WTC11 (cell line): Measurements from ENCODE around the gene ZMYND15. TPM values are rescaled to one million over a fixed set of nuclear protein-coding genes. Genes with fewer than 3 reads are reported as not detected.

Source experiments
- ATAC-seq: fragments of 200-7000 bp; cut with Tn5 transposase; 2 replicates; pipeline ENCODE4 v1.10.0; 2021; ENCODE audit warnings: mild to moderate bottlenecking, moderate library complexity
- CTCF ChIA-PET: fragments of 300-600 bp; sonication (Branson Sonifier 250); formaldehyde crosslinking; loops from one replicate; lab custom pipeline; 2021; ENCODE audit warnings: antibody characterized with exemption; lab: Charles Lee
- POLR2A ChIA-PET: fragments of 350-600 bp; sonication (Branson Sonifier 250); formaldehyde crosslinking; loops from one replicate; lab custom pipeline; 2021; ENCODE audit warnings: antibody characterized with exemption; lab: Charles Lee
- DNase-seq: peaks from one replicate; pipeline ENCODE4 v3.0.0; 2021; ENCODE audit warnings: low spot score
- H3K27ac Mint-ChIP-seq: 2 replicates; pipeline ENCODE4 v1.8.0; 2021; ENCODE audit warnings: mixed read lengths
- H3K27me3 Mint-ChIP-seq: 2 replicates; pipeline ENCODE4 v1.8.0; 2021; ENCODE audit warnings: low read depth, mild to moderate bottlenecking, moderate library complexity, mixed read lengths
- H3K36me3 Mint-ChIP-seq: 2 replicates; pipeline ENCODE4 v1.8.0; 2021; ENCODE audit warnings: mixed read lengths
- H3K4me1 Mint-ChIP-seq: 2 replicates; pipeline ENCODE4 v1.8.0; 2022; ENCODE audit warnings: mixed read lengths
- H3K4me3 Mint-ChIP-seq: 2 replicates; pipeline ENCODE4 v1.8.0; 2021; ENCODE audit warnings: mild to moderate bottlenecking, moderate library complexity, mixed read lengths
- H3K9me3 Mint-ChIP-seq: 2 replicates; pipeline ENCODE4 v1.8.0; 2021; ENCODE audit warnings: mixed read lengths
- CBFB ChIP-seq: sonication (generic); formaldehyde crosslinking; IDR thresholded peaks from 2 replicates; pipeline ENCODE4 v1.8.1; 2022; ENCODE audit warnings: mild to moderate bottlenecking, low read depth, missing genetic modification reagents
- ELF4 ChIP-seq: sonication (generic); formaldehyde crosslinking; IDR thresholded peaks from 2 replicates; pipeline ENCODE4 v1.8.1; 2022; ENCODE audit warnings: low read depth, mild to moderate bottlenecking, moderate library complexity, missing genetic modification reagents
- FOXK1 ChIP-seq: sonication (generic); formaldehyde crosslinking; IDR thresholded peaks from 2 replicates; pipeline ENCODE4 v1.8.0; 2022; ENCODE audit warnings: mild to moderate bottlenecking, moderate library complexity, missing genetic modification reagents
- FOXP1 ChIP-seq: sonication (generic); formaldehyde crosslinking; IDR thresholded peaks from 2 replicates; pipeline ENCODE4 v1.8.0; 2022; ENCODE audit warnings: missing genetic modification reagents, mild to moderate bottlenecking, moderate library complexity, borderline replicate concordance
- MXD4 ChIP-seq: fragments of 250-450 bp; sonication (Bioruptor Pico); IDR thresholded peaks from 2 replicates; pipeline ENCODE4 v1.8.0; 2021; ENCODE audit warnings: mild to moderate bottlenecking, moderate library complexity, borderline replicate concordance
- MYBL2 ChIP-seq: sonication (generic); formaldehyde crosslinking; IDR thresholded peaks from 2 replicates; pipeline ENCODE4 v1.8.1; 2023; ENCODE audit warnings: mild to moderate bottlenecking, moderate library complexity, missing genetic modification reagents
- NR2C2 ChIP-seq: sonication (generic); formaldehyde crosslinking; IDR thresholded peaks from 2 replicates; pipeline ENCODE4 v1.8.0; 2022; ENCODE audit warnings: mild to moderate bottlenecking, missing genetic modification reagents
- NR3C1 ChIP-seq: sonication (generic); formaldehyde crosslinking; conservative IDR thresholded peaks from 2 replicates; pipeline ENCODE4 v1.8.1; 2023; ENCODE audit warnings: low read depth, mild to moderate bottlenecking, missing genetic modification reagents
- PRRX2 ChIP-seq: fragments of 250-450 bp; sonication (Bioruptor Pico); IDR thresholded peaks from 2 replicates; pipeline ENCODE4 v1.8.0; 2021; ENCODE audit warnings: mild to moderate bottlenecking
- SP1 ChIP-seq: sonication (generic); formaldehyde crosslinking; conservative IDR thresholded peaks from 2 replicates; pipeline ENCODE4 v1.8.1; 2022; ENCODE audit warnings: missing genetic modification reagents
- total RNA-seq: library from RNA; stranded (reverse); gene quantifications from 3 replicates; pipeline ENCODE4 v1.2.3, GENCODE V29; 2021
- TF ChIP-seq, protein P1 (sequence below): sonication (generic); formaldehyde crosslinking; conservative IDR thresholded peaks from 2 replicates; pipeline ENCODE4 v1.8.1; 2023; ENCODE audit warnings: mild to moderate bottlenecking, low read depth, missing genetic modification reagents, moderate library complexity
- TF ChIP-seq, protein P2 (sequence below): fragments of 250-450 bp; sonication (Bioruptor Pico); IDR thresholded peaks from 2 replicates; pipeline ENCODE4 v1.9.0; 2021; ENCODE audit warnings: mild to moderate bottlenecking, borderline replicate concordance
- TF ChIP-seq, protein P3 (sequence below): sonication (generic); formaldehyde crosslinking; IDR thresholded peaks from 2 replicates; pipeline ENCODE4 v1.8.0; 2022; ENCODE audit warnings: mild to moderate bottlenecking, missing genetic modification reagents
- TF ChIP-seq, protein P4 (sequence below): sonication (generic); formaldehyde crosslinking; IDR thresholded peaks from 2 replicates; pipeline ENCODE4 v1.8.1; 2022; ENCODE audit warnings: missing genetic modification reagents, borderline replicate concordance
- TF ChIP-seq, protein P5 (sequence below): sonication (generic); formaldehyde crosslinking; IDR thresholded peaks from 2 replicates; pipeline ENCODE4 v1.8.0; 2022; ENCODE audit warnings: missing genetic modification reagents

ZMYND15 gene
- total RNA-seq, 1 experiment from 2014 or later, result 0.63 TPM

DNA sequence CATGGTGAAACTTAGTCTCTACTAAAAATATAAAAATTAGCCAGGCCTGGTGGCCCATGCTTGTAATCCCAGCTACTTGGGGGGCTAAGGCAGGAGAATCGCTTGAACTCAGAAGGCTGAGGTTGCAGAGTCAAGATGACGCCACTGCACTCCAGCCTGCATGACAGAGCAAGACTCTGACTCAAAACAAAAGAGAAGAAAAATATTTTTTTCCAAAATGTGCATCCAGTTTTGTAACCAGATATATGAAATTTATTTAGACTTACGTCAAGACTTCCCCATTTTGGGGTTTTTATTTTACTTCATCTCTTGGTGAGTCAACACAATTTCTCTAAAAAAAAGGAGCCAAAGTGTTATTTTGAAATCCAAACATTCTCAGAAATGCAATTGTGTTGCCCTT is 26.6 kb downstream of the ZMYND15 start:
- Mint-ChIP-seq H3K4me3 (no peak overlapping the region), H3K27me3 (no peaks in the 10 kb centered on the region), H3K9me3 (no peaks in the 10 kb centered on the region), H3K4me1 (no peaks in the 10 kb centered on the region), H3K36me3 (no peaks in the 10 kb centered on the region)
- POLR2A ChIA-PET, result no interaction called here
- CTCF ChIA-PET, result no interaction called here
- DNase-seq, result no peak
- TF ChIP-seq NR3C1 (CRISPR knock-in tag), result no peak
- TF ChIP-seq, protein P1, sequence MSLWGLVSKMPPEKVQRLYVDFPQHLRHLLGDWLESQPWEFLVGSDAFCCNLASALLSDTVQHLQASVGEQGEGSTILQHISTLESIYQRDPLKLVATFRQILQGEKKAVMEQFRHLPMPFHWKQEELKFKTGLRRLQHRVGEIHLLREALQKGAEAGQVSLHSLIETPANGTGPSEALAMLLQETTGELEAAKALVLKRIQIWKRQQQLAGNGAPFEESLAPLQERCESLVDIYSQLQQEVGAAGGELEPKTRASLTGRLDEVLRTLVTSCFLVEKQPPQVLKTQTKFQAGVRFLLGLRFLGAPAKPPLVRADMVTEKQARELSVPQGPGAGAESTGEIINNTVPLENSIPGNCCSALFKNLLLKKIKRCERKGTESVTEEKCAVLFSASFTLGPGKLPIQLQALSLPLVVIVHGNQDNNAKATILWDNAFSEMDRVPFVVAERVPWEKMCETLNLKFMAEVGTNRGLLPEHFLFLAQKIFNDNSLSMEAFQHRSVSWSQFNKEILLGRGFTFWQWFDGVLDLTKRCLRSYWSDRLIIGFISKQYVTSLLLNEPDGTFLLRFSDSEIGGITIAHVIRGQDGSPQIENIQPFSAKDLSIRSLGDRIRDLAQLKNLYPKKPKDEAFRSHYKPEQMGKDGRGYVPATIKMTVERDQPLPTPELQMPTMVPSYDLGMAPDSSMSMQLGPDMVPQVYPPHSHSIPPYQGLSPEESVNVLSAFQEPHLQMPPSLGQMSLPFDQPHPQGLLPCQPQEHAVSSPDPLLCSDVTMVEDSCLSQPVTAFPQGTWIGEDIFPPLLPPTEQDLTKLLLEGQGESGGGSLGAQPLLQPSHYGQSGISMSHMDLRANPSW (CRISPR knock-in tag), result no peak
- TF ChIP-seq CBFB (CRISPR knock-in tag), result no peak
- TF ChIP-seq ELF4 (CRISPR knock-in tag), result no peak
- TF ChIP-seq, protein P2, sequence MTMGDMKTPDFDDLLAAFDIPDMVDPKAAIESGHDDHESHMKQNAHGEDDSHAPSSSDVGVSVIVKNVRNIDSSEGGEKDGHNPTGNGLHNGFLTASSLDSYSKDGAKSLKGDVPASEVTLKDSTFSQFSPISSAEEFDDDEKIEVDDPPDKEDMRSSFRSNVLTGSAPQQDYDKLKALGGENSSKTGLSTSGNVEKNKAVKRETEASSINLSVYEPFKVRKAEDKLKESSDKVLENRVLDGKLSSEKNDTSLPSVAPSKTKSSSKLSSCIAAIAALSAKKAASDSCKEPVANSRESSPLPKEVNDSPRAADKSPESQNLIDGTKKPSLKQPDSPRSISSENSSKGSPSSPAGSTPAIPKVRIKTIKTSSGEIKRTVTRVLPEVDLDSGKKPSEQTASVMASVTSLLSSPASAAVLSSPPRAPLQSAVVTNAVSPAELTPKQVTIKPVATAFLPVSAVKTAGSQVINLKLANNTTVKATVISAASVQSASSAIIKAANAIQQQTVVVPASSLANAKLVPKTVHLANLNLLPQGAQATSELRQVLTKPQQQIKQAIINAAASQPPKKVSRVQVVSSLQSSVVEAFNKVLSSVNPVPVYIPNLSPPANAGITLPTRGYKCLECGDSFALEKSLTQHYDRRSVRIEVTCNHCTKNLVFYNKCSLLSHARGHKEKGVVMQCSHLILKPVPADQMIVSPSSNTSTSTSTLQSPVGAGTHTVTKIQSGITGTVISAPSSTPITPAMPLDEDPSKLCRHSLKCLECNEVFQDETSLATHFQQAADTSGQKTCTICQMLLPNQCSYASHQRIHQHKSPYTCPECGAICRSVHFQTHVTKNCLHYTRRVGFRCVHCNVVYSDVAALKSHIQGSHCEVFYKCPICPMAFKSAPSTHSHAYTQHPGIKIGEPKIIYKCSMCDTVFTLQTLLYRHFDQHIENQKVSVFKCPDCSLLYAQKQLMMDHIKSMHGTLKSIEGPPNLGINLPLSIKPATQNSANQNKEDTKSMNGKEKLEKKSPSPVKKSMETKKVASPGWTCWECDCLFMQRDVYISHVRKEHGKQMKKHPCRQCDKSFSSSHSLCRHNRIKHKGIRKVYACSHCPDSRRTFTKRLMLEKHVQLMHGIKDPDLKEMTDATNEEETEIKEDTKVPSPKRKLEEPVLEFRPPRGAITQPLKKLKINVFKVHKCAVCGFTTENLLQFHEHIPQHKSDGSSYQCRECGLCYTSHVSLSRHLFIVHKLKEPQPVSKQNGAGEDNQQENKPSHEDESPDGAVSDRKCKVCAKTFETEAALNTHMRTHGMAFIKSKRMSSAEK, result no peak
- TF ChIP-seq, protein P3, sequence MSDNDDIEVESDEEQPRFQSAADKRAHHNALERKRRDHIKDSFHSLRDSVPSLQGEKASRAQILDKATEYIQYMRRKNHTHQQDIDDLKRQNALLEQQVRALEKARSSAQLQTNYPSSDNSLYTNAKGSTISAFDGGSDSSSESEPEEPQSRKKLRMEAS (CRISPR knock-in tag), result no peak
- TF ChIP-seq, all 79 proteins: peak for 0
- ATAC-seq, result no peak
- no peak overlapping the region for H3K27ac Mint-ChIP-seq

DNA sequence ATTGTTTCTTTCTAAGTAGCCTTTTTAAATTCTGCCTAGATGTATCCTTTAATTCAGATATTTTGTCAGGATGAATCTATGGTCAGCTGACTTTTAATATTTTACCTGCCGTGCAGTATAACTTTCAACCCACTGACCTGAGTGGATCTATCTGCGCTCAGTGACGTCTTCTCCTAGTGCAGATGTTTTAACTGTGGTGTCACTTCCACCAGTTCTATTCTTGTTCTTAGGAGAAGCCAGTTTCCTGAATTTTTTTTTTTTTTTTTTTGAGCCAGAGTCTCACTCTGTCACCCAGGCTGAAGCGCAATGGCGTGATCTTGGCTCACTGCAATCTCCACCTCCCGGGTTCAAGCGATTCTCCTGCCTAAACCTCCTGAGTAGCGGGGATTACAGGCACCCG is 27.1 kb downstream of the ZMYND15 start:
- H3K36me3 Mint-ChIP-seq, result no peaks in the 10 kb centered on the region
- CTCF ChIA-PET, result no interaction called here
- POLR2A ChIA-PET, result no interaction called here
- H3K27ac Mint-ChIP-seq, result no peak overlapping the region
- ATAC-seq (no peak), DNase-seq (no peak)
- H3K9me3 Mint-ChIP-seq, result no peaks in the 10 kb centered on the region
- H3K4me1 Mint-ChIP-seq, result no peaks in the 10 kb centered on the region
- TF ChIP-seq FOXP1 (CRISPR knock-in tag), result no peak
- TF ChIP-seq MXD4 (CRISPR knock-in tag), result no peak
- no peak for TF ChIP-seq SP1
- TF ChIP-seq, protein P3 (CRISPR knock-in tag), result no peak
- no peak for TF ChIP-seq ELF4 (CRISPR knock-in tag)
- TF ChIP-seq, protein P4, sequence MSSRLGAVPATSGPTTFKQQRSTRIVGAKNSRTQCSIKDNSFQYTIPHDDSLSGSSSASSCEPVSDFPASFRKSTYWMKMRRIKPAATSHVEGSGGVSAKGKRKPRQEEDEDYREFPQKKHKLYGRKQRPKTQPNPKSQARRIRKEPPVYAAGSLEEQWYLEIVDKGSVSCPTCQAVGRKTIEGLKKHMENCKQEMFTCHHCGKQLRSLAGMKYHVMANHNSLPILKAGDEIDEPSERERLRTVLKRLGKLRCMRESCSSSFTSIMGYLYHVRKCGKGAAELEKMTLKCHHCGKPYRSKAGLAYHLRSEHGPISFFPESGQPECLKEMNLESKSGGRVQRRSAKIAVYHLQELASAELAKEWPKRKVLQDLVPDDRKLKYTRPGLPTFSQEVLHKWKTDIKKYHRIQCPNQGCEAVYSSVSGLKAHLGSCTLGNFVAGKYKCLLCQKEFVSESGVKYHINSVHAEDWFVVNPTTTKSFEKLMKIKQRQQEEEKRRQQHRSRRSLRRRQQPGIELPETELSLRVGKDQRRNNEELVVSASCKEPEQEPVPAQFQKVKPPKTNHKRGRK (CRISPR knock-in tag), result no peak
- TF ChIP-seq FOXK1, result no peak
- no peak for TF ChIP-seq MYBL2 (CRISPR knock-in tag)
- TF ChIP-seq PRRX2 (CRISPR knock-in tag), result no peak
- TF ChIP-seq NR2C2 (CRISPR knock-in tag), result no peak
- TF ChIP-seq, protein P5, sequence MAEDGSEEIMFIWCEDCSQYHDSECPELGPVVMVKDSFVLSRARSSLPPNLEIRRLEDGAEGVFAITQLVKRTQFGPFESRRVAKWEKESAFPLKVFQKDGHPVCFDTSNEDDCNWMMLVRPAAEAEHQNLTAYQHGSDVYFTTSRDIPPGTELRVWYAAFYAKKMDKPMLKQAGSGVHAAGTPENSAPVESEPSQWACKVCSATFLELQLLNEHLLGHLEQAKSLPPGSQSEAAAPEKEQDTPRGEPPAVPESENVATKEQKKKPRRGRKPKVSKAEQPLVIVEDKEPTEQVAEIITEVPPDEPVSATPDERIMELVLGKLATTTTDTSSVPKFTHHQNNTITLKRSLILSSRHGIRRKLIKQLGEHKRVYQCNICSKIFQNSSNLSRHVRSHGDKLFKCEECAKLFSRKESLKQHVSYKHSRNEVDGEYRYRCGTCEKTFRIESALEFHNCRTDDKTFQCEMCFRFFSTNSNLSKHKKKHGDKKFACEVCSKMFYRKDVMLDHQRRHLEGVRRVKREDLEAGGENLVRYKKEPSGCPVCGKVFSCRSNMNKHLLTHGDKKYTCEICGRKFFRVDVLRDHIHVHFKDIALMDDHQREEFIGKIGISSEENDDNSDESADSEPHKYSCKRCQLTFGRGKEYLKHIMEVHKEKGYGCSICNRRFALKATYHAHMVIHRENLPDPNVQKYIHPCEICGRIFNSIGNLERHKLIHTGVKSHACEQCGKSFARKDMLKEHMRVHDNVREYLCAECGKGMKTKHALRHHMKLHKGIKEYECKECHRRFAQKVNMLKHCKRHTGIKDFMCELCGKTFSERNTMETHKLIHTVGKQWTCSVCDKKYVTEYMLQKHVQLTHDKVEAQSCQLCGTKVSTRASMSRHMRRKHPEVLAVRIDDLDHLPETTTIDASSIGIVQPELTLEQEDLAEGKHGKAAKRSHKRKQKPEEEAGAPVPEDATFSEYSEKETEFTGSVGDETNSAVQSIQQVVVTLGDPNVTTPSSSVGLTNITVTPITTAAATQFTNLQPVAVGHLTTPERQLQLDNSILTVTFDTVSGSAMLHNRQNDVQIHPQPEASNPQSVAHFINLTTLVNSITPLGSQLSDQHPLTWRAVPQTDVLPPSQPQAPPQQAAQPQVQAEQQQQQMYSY (CRISPR knock-in tag), result no peak
- no peaks in the 10 kb centered on the region for H3K27me3 Mint-ChIP-seq
- H3K4me3 Mint-ChIP-seq, result no peak overlapping the region
